ENCODE measurements around the gene CWC25. TPM values are rescaled to one million over a fixed set of nuclear protein-coding genes. Genes with fewer than 3 reads are reported as not detected.

Gene CWC25
- total RNA-seq, 2 donors from 2014 or later: 15.0 to 39.2 TPM

DNA sequence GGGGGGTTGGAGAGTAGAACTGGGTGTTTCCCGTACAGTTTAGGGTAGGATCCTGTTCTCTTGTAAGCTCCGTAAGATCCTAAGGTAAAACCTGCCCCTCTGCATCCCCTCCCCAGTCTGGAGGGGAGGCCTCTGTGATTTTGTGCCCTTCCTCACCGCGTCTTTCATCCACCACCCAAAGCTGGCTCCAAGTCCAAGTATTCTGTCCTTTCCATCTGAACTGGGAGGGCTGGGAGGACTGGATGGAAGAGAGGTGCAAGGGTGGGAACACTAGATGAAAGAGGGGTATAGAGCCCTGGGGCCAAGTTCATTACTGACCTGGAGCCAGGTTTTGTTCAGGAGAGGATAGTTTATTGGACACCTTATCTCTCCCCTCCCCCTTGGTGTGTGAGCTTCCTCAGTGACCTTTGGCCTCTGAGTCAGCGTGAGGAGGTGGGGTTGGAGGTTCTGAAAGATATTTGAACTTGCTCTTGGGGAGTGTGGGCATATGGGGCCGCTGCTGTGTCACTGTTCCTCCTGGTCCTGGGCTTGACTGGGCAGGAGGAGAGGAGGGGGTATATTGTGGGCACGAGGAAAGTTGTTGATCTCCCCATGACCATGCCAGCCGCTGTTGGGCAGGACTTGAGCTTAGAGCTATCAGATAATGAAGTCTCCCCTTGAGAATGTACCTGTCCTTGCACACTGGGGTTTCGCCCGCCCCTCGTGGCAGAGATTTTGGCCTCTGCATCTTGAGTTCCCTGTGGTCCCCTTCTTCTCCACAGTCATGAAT lies 46.3 kb upstream of the CWC25 start:
- intact Hi-C loops (cut with DNase I): no loop called here
- peak in 2 of 3 donors; percentile 54 to 59 for TF ChIP-seq POLR2A (IDR thresholded peaks at IDR 0.05)
- TF ChIP-seq, protein P1, sequence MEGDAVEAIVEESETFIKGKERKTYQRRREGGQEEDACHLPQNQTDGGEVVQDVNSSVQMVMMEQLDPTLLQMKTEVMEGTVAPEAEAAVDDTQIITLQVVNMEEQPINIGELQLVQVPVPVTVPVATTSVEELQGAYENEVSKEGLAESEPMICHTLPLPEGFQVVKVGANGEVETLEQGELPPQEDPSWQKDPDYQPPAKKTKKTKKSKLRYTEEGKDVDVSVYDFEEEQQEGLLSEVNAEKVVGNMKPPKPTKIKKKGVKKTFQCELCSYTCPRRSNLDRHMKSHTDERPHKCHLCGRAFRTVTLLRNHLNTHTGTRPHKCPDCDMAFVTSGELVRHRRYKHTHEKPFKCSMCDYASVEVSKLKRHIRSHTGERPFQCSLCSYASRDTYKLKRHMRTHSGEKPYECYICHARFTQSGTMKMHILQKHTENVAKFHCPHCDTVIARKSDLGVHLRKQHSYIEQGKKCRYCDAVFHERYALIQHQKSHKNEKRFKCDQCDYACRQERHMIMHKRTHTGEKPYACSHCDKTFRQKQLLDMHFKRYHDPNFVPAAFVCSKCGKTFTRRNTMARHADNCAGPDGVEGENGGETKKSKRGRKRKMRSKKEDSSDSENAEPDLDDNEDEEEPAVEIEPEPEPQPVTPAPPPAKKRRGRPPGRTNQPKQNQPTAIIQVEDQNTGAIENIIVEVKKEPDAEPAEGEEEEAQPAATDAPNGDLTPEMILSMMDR (IDR thresholded peaks at IDR 0.05): peak in 3 of 7 experiments; percentile 22 to 28 (median 27)
- H3K27me3 ChIP-seq: no peaks in the 10 kb centered on the region

DNA sequence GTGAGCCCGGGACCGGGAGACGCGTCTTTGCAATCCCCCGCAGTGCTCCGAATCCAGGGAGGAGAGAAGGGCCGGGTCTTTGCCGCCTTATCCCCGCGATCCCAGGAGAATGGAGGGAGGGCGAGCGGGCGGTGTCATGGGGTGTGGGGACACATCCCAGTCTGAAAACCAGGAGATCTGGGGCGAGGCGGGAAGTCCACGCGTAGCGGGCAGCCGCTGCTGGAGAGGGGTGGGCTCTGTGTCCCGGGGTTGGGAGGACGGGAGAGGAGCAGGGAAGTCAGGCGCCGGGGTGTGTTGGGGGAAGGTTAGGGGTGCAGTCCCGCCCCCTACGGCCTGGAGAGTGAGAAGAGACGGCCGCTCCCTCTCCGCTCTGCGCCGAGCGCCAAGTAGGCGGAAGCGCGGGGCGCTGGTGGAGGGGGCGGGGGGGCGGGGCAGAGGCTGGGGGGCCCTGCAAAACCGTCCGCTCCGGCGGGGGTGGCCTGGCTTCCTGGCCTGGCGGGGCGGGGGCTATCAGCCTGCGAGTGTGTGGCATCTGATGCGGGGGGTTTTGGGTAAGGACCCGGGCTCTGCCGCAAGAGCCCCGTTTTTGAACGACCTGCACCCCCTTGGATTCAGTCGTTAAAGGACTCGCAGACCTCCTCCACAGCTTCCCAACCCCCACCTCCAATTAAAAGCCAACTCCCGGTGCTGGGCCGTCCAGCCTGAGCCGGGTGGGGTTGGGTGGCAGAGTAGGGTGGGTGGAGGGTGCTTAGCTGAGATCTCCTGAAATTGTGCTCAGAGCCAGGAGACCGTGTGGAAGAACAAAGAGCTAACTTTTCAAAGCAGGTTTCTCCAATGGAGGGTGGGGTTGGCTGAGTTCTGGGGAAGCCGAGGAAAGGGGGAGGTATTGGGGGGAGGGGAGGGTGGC lies 45.4 kb upstream of the CWC25 start:
- Histone ChIP-seq H3K4me1 (peaks cover 58% of the 10 kb centered on the region), H3K9me3 (no peaks in the 10 kb centered on the region), H3K4me3 (peak overlapping the region; percentile 67 to 75), H3K36me3 (replicated peaks in 1 of 2; ENCODE audit: insufficient read depth in 1 of 2, low read depth in 2 of 2) (no peaks in the 10 kb centered on the region), H3K27me3 (no peaks in the 10 kb centered on the region), H3K27ac (peak overlapping the region; percentile 91 to 96 (median 94))
- ATAC-seq (peak; percentile 21), DNase-seq (peak; percentile 65 to 80 (median 76))
- no peak for TF ChIP-seq POLR2A (IDR thresholded peaks at IDR 0.05)
- TF ChIP-seq, protein P1 (IDR thresholded peaks at IDR 0.05): no peak
- 1% methylated on average over 23 to 53 of the region's 56 CpGs for WGBS, 2 donors
- intact Hi-C loops (cut with DNase I): no loop called here

More for the DNA sequence above, 46.3 kb upstream of the CWC25 start:
- peak; percentile 49 for ATAC-seq
- Histone ChIP-seq H3K9me3 (no peaks in the 10 kb centered on the region), H3K4me1 (peaks cover 61% of the 10 kb centered on the region), H3K4me3 (peak overlapping the region; percentile 67 to 75), H3K27ac (peak overlapping the region; percentile 91 to 96 (median 94)), H3K36me3 (replicated peaks in 1 of 2; ENCODE audit: insufficient read depth in 1 of 2, low read depth in 2 of 2) (no peaks in the 10 kb centered on the region)
- 13% methylated on average over 9 to 11 of the region's 11 CpGs for WGBS, 2 donors
- DNase-seq: peak; percentile 86 to 94 (median 90)

DNA sequence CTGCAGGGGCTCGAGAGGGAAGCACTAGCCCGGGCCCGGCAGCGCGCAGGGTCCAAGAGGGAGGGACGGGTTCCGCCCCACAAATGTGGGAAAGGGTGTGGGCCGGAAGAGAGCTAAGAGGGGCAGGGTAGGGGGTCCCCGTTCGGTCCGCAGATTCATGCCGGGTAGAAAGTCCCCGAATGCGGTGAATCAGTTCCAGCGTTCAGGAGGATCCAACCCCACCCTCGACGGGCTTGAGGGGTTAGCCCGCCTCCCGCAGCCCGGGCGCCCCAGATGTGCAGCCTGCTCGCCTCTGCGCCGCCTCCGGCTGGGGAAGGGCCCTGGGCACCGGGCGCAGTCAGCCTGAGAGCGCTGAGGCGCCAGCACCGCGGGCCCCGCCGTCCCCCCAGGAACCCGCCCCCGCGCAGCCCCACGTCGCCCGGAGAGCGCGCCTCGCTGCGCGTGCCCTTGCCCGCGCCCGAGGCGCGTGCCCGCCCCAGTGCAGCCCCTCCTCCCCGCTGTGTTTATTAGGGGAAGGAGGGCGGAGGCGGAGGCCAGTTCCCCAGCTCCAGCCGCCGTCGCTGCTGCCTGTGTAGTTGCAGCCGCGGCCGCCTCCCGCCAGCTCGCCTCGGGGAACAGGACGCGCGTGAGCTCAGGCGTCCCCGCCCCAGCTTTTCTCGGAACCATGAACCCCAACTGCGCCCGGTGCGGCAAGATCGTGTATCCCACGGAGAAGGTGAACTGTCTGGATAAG lies 44.6 kb upstream of the CWC25 start, which contains the start of gene LASP1:
Gene LASP1 (plus strand): TSS at position 533 of the 733 bp plus-strand sequence. CDS start 132 bp downstream, at position 665.
- peak within 1 kb of the TSS; percentile 67 to 75 for H3K4me3 ChIP-seq
- no peaks in the 10 kb centered on the region for H3K9me3 ChIP-seq
- intact Hi-C loops (cut with DNase I): no loop called here
- ATAC-seq (peak; percentile 74), DNase-seq (peak; percentile 88 to 91 (median 90))
- no peaks in the 10 kb centered on the region for H3K36me3 ChIP-seq (replicated peaks in 1 of 2; ENCODE audit: insufficient read depth in 1 of 2, low read depth in 2 of 2)
- TF ChIP-seq POLR2A (IDR thresholded peaks at IDR 0.05): peak; percentile 98 to 99 (median 99)
- TF ChIP-seq, protein P1 (IDR thresholded peaks at IDR 0.05): peak in 1 of 7 experiments; percentile 1
- peak within 1 kb of the TSS; percentile 91 to 96 (median 94) for H3K27ac ChIP-seq
- H3K27me3 ChIP-seq: no peaks in the 10 kb centered on the region
- WGBS, 2 donors: 0% methylated on average over 8 to 61 of the region's 73 CpGs
- peaks cover 49% of the 10 kb centered on the region for H3K4me1 ChIP-seq

DNA sequence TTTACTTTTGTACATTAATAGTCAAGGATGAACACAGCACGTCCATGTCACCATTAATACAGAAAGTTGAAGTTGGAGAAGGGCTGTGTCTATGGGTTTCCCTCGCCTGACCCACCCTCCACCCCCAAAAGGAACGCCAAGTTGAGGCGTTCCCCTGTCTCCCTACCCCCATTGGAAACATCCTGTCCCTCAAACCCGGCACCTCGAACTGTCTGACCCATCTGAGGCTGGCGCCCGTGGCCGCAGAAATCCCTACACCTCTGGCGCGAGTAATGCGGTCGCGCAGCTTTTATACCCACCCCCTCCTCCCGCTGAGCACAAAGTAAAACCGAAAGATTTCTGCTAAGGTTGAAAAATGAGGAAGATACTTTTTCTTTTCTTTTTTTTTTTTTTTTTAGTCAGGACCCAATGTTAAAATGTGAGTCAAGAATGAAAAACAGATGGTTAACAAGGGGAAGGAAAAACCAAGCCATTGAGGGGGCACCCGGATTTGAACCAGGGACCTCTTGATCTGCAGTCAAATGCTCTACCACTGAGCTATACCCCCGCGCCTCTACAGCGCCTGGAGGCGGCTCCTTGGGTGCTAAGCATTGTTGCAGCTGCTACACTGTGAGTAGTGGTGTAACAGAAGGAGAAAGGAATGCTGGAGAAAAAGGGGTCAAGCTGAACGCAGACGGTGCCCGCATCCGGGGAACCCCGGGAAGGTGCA lies 43.9 kb upstream of the CWC25 start:
- Histone ChIP-seq H3K4me3 (peak overlapping the region; percentile 67 to 75), H3K36me3 (replicated peaks in 1 of 2; ENCODE audit: insufficient read depth in 1 of 2, low read depth in 2 of 2) (no peaks in the 10 kb centered on the region), H3K9me3 (no peaks in the 10 kb centered on the region), H3K27me3 (no peaks in the 10 kb centered on the region), H3K4me1 (peaks cover 42% of the 10 kb centered on the region), H3K27ac (peak overlapping the region; percentile 91 to 96 (median 94))
- DNase-seq (peak; percentile 93 to 95 (median 94)), ATAC-seq (peak; percentile 64)
- no peak for TF ChIP-seq POLR2A (IDR thresholded peaks at IDR 0.05)
- TF ChIP-seq, protein P1 (IDR thresholded peaks at IDR 0.05): peak in 4 of 7 experiments; percentile 21 to 40 (median 30)
- intact Hi-C loops (cut with DNase I): no loop called here
- WGBS, 2 donors: 3 to 5% methylated on average over 26 of the region's 26 CpGs

All from body of pancreas (tissue), 4 donors.